GM21526 (cell line): ENCODE results near the gene PDZRN3.

ENCODE experiments used
- ATAC-seq: cut with Tn5 transposase; IDR thresholded peaks from one replicate; pipeline ENCODE4 v1.9.1; 2021; ENCODE audit warnings: moderate library complexity; ENCODE audit not compliant: unreplicated experiment, low FRiP score

Gene PDZRN3

DNA sequence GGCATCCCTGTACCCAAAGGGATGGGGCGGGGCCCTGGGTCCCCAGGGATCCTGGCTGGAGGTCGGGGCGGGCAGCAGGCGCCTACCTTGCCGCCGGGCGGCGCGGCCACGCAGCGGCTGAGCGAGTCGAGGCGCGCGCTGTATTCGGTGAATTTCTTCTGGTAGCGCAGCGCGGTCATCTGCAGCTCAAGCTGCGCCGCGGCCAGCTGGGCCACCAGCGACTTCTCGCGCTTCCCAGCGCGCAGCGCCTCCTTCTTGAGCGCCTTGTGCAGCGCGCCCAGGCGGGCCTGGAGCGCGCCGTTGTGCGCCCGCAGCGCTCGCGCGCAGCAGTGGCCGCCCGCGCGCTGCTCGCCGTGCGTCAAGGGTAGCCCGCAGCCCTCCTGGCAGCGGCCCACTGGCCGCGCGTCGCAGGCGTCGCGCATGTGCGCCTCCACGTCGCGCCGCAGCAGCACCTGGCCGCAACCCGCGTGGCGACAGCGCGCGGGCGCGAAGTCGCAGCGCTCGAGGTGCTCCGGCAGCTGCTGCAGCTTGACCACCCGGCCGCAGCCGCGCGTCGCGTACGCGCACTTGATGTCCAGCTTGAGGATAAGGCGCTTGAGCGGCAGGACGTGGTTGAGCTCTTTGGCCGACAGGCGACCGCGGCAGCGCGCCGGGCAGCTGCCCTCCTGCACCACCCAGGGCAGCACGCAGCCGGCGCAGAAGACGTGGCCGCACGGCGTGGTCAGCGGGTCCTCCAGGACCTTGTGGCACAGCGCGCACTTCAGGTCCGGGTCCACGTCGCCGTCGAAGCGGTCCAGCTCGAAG lies 522 bp downstream of the PDZRN3 start:
- ATAC-seq: no peak

GRCh38 chr3:73623346-73623745 lies 1.4 kb downstream of the PDZRN3 start:
- ATAC-seq: no peak

DNA sequence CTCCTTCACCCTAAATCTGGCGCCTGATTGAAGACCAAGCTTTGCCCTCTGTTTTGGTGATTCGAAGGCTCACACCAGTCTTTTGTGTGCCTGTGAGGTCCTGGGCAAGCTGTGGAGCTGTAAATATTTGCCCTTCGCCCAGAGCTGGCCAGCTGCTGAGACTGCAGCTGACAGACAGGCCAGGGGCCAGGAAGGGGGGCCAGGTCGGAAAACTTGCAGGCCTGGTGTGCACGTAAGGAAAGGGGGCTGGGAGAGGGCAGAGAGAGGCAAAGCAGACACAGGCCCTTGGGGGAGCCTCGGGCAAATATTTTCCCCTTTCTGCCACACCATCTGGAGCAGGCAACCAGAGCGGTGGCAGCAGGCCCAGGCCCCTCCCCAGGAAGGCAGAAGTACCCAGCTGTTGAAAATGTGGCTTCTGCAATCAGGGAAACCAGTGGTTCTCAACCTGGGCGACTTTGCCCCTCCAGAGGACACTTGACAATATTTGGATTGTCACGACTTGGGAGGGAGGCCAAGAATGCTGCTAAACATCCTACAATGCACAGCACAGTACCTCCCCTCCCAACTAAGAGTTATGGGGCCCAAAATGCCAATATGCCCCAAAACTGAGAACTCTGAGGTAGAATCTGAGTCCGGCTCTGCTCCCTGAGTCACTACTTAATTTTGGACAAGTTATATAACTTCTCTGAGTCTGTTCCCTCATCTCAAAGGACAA lies 2.5 kb downstream of the PDZRN3 start:
- ATAC-seq: no peak

GRCh38 chr3:73621388-73621787 lies 3.4 kb downstream of the PDZRN3 start:
- ATAC-seq: no peak

DNA sequence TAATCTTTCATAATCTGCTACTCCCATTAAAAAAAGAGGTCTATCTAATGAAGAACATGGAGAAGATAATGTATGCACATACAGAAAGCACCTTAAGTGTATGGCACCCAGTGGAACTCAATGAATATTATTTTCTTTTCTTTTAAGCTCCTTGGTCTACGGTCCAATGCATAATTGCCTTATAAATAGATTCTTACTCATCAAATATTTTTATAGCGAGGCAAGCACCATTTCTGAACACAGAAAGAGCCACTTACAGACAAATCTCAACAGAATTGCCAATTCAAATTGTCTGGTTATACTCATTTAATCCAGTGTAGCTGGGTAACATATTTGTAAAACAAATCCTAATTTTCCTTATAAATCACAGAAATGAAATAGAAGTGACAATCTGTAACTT lies 6.3 kb downstream of the PDZRN3 start:
- ATAC-seq: no peak

DNA sequence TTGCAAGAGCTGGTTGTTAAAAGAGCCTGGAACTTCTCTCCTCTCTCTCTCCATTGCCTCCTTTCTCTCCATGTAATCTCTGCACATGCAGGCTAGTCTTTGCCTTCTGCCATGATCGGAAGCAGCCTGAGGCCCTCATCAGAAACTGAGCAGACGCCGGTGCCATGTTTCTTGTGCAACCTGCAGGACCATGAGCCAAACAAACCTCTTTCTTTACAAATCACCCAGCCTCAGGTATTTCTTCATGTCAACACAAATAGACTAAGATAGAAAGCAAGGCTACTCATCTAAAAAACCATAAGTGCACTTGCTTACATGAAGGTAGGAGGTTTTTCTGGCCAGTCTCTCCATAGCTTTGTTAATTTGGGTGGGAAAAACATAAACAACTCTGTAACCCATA lies 8.7 kb downstream of the PDZRN3 start:
- ATAC-seq: no peak

DNA sequence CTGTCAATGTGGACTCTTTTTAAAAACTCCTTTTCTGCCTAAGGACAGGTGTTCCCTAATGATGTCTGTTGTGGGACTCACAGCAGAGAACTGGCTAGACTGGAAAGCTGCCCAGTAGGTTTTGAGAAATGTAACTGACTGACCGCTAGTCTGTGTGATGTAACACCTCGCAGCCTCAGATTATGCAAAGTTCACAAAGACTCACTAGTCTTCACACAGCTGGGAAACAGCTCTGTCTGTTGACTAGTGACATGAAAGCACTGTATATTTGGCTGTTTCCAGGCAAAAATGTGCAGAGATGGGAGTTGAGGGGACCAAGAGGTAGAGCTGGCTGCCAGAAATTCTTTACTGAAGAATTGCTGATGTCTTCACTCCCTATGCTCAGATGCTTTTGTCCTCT lies 10.3 kb downstream of the PDZRN3 start:
- ATAC-seq: no peak

GRCh38 chr3:73611176-73611575 lies 13.6 kb downstream of the PDZRN3 start:
- no peak for ATAC-seq

DNA sequence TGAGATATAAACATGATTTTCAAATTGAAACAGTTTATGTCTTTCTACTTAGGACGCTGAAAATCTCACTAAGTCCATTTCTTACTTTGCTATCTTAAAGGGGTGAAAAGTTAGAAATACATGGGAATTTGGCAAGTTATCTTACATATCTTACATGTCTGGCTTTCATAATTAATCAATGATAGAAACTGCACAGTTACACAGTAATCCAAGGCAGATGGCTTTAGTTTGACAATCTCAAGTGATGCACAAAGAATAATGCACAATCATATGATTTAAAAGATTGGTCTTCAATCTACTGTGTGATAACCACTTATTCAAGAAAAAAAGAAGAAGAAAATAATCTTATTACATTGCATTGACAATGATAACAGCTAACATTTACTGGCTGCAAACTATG lies 14.2 kb downstream of the PDZRN3 start:
- no peak for ATAC-seq

- no peak for ATAC-seq
These were observed 15.1 kb downstream of the PDZRN3 start for GRCh38 chr3:73609655-73610054.

DNA sequence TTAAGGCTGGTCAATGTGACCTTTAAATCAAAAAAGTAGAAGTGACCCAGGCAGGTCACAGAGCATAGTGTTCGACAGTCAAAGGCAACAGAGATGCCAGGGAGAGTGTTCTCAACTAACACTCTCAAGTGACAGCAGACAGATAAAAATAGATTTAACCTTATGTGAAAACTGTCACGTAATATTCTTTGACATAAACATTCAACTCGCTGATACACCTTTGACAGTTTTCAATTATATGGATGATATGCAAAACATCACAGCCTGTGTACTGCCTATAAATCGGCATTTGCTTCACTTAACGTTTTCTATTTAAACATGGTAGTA lies 15.5 kb downstream of the PDZRN3 start:
- ATAC-seq: no peak

DNA sequence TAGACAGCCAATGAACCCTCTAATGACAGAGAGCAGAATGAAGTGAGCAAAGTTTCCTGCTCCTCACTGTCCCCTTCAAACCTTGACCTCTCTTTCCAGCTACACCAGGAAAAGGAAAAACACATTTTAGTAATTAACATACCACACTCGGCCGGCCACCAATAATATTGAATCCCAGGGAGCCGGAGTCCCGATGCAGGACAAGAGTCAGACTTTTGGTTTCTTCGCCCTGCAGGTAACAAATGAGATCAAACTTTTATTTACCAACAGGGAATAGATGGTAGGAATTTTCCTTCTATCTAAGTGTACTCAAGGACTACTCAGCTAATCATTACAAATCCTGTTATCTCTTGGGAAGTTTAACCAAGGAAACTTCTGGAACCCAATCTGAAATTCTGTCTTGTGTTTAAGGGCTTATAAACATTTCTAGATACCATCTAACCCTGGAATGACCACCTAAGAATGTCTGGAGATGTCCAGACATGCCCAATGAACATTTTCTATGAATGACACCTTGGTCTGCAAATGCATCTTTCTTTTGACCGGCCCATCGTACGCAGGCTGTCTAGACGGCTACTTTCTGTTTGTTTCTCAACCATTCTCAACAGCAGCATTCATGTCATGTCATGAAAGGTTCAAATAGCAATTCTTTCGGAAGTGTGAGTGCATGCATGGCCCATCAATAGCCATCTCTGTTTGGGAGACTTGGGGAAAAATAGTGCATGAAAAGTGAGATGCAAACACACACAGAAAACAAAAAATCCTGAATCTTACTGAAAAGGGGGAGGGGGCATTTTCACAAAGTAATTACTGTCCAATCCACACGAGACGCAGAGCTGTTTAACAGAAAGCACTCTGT lies 16.1 kb downstream of the PDZRN3 start:
- no peak for ATAC-seq

GRCh38 chr3:73605861-73606260 lies 18.9 kb downstream of the PDZRN3 start:
- no peak for ATAC-seq

GRCh38 chr3:73605412-73605811 lies 19.3 kb downstream of the PDZRN3 start:
- ATAC-seq: no peak

DNA sequence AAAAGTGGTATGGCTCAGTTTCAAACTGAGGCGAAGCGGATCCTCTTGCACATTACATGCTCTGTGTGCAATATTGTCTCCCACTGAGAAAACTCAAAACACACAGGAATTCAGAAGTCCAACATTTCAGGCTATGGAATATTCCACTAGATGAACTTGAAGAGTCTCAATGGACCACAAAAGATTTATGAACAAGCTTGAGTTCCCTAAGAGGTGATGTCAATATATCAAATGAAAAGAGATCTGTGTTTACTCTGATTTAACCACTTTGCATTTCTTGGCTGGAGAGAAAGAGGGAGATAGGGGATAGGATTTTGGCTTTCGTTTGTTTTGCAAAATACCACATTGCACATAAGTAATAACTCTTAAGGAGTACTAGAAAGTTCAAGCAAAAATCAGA lies 20.3 kb downstream of the PDZRN3 start:
- ATAC-seq: no peak

- ATAC-seq: no peak
These were observed 21.0 kb downstream of the PDZRN3 start for GRCh38 chr3:73603762-73604171.

GRCh38 chr3:73602170-73602569 lies 22.6 kb downstream of the PDZRN3 start:
- no peak for ATAC-seq

GRCh38 chr3:73601481-73601880 lies 23.3 kb downstream of the PDZRN3 start:
- ATAC-seq: no peak

- ATAC-seq: no peak
These were observed 23.7 kb downstream of the PDZRN3 start for GRCh38 chr3:73601011-73601410.

DNA sequence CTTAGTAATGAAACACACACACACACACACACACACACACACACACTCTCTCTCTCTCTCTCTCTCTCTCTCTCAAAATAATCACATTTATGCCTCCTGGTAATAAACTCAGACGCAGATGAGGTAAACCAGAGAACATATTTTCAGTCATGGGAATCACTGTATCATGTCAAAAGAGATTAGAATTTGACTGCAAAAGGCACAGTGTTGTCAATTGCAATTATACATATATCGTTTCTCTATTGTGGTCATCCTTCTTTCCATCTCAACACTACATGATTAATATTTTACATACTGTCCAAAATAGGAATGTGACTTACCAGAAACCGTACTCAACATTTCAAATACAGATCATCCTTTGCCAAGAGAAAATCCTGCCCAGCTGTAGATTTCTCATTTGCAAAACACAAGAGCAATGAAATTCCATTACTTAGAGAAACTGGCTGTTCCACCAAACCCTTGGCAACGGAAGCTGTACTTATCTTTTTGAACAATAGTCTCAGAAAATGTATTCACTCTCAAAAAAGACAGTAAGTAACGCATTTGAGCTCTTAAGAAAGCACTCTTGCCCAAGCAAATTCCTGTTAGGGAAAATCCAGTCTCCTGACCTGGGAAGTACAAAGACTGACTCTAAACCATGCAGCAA lies 24.3 kb downstream of the PDZRN3 start:
- ATAC-seq: no peak

DNA sequence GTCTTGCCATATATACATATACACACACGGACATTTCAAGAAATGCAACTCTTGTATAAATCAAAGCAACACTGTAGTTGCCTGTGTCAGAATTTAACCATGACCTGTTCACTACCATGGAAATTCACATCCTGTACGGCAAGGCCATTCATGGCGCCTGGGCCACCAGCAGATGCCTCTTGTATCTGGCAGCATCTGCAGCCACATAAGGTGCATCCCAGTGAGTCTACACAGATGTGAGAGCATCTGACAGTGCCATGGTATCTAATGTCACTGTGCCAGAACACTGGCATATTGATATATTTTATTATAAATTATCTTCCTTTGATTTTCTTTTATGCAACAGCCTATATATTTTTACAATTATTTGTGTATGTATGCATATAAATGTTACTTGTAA lies 25.1 kb downstream of the PDZRN3 start:
- no peak for ATAC-seq
